SK-N-MC (cell line): ENCODE data around the gene PNMT.

Experiments
- EZH2 ChIP-seq: fragments of 200-600 bp; sonication (generic); IDR thresholded peaks from one replicate; pipeline ENCODE4 v1.6.1; 2017; ENCODE audit warnings: antibody characterized with exemption
- FOXP2 ChIP-seq: optimal IDR thresholded peaks from 2 replicates; pipeline ENCODE3; 2011; ENCODE audit warnings: mild to moderate bottlenecking, moderate library complexity; ENCODE audit not compliant: insufficient read depth; ENCODE audit errors: extremely low read length, control extremely low read depth
- POLR2AphosphoS5 ChIP-seq: IDR thresholded peaks from 2 replicates; pipeline ENCODE4 v1.6.1; 2012; ENCODE audit warnings: mild to moderate bottlenecking, low read depth, low read length, borderline replicate concordance

DNA sequence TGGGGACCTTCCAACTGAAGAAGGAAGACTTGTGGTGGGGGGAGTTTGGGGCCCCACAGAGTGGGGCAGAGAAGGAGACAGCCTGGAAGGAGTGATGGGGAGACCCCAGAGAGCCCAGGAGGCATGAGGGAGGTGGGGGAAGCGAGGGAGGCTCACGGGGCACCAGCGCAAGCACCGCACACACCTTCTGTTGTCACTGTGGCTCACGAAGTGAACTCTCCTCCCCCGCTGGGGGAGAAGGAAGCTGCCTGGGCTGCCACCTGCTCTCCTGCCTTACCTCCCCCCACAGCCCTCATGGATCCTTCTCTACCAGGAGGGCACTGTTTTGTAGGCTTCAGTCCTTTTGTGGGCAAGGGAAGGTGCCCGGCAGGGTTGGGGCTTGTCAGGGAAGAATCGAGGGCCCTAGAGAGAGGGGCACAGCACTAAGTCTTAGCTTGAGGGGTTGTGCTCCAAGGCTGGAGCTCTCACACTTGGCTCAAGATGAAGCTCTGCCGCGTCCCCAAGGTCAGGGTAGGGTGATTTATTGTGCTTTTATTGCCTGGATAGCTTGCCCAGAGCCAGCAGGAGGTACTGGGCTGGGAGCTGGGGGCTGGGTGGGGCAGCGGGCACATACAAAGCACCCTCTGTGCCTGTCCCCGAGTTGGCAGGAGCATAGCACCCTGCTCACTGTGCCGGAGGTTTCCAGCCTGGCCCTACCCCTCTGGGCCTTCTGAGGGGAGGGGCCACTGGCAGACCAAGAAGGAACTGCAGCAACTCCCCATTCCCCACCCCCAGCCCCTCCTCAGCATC, 35.9 kb upstream of the PNMT start:
- TF ChIP-seq FOXP2 (no peak), POLR2AphosphoS5 (no peak), EZH2 (no peak)
